Loucy (cell line): ENCODE results near the gene PRPH.

Experiments
- CTCF ChIP-seq: fragments of 200-600 bp; sonication (generic); conservative IDR thresholded peaks from 2 replicates; pipeline ENCODE4 v1.5.1; 2014; ENCODE audit warnings: mild to moderate bottlenecking, antibody characterized with exemption, low read length
- EZH2phosphoT487 ChIP-seq: fragments of 200-600 bp; IDR thresholded peaks from 2 replicates; pipeline ENCODE4 v1.6.1; 2018; ENCODE audit warnings: antibody characterized with exemption, mild to moderate bottlenecking, moderate library complexity, borderline replicate concordance

DNA sequence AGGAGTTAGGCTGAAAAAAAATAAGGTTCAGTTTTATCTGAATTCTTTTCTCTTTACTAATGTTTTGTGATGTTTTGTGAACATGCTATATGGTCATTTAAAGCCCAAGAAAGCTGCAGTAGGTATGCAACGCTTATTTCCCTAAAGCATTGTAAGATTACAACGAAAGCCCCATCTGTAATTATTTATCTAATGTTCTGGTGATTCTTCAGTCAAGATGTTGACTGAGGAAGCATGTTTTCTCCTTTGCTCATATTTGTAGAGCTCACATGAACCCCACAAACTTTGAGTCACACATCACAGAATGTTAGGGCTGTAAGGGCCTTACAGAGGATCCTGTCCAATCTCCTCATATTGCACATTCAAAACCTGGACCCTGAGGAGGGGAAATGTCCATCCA lies 33.2 kb upstream of the PRPH start:
- no peak for TF ChIP-seq CTCF
- TF ChIP-seq EZH2phosphoT487: no peak
